ENCODE data around the gene PEAK1.

The PEAK1 gene

DNA sequence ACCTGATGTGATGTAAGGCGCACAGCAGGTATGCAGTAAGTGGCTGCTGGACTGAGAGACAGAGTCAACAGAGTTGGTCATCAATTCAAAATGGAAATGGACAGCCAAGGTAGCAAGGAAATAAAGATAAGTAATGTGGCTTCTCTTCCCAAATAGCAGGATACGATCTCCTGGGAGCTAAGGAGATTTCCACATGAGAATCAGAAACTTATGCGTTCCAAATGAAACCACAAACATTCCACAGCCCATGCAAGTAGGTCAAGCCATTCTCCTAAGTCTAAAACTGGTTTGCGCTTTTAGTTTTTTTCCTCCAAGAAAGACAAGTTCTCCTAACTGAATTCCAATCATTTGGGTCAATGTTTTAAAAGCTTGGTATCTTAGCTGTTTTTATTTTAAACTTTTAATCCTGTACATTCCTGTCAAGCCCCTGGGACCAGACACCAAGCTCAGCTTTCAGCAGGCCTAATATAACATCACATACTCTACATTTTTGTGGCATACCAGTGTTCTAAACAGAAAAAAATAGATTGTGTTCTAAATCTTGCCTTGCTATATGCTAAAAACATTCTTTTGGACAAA lies 275.3 kb downstream of the PEAK1 start:
- peak; percentile 39; the same call in 1 of the 2 replicates for TF ChIP-seq ZFP3 (CRISPR knock-in tag; IDR thresholded peaks at IDR 0.05)
- TF ChIP-seq, protein P1, sequence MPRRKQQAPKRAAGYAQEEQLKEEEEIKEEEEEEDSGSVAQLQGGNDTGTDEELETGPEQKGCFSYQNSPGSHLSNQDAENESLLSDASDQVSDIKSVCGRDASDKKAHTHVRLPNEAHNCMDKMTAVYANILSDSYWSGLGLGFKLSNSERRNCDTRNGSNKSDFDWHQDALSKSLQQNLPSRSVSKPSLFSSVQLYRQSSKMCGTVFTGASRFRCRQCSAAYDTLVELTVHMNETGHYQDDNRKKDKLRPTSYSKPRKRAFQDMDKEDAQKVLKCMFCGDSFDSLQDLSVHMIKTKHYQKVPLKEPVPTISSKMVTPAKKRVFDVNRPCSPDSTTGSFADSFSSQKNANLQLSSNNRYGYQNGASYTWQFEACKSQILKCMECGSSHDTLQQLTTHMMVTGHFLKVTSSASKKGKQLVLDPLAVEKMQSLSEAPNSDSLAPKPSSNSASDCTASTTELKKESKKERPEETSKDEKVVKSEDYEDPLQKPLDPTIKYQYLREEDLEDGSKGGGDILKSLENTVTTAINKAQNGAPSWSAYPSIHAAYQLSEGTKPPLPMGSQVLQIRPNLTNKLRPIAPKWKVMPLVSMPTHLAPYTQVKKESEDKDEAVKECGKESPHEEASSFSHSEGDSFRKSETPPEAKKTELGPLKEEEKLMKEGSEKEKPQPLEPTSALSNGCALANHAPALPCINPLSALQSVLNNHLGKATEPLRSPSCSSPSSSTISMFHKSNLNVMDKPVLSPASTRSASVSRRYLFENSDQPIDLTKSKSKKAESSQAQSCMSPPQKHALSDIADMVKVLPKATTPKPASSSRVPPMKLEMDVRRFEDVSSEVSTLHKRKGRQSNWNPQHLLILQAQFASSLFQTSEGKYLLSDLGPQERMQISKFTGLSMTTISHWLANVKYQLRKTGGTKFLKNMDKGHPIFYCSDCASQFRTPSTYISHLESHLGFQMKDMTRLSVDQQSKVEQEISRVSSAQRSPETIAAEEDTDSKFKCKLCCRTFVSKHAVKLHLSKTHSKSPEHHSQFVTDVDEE (CRISPR knock-in tag; IDR thresholded peaks at IDR 0.05): no peak
- TF ChIP-seq SNAI2 (CRISPR knock-in tag; IDR thresholded peaks at IDR 0.05): no peak
- peak; percentile 44; the same call in 1 of the 2 replicates for TF ChIP-seq ISL1 (CRISPR knock-in tag; IDR thresholded peaks at IDR 0.05)
- no peak for TF ChIP-seq ZNF565 (CRISPR knock-in tag; conservative IDR thresholded peaks at IDR 0.05; ENCODE audit: low read depth)
- TF ChIP-seq, protein P2, sequence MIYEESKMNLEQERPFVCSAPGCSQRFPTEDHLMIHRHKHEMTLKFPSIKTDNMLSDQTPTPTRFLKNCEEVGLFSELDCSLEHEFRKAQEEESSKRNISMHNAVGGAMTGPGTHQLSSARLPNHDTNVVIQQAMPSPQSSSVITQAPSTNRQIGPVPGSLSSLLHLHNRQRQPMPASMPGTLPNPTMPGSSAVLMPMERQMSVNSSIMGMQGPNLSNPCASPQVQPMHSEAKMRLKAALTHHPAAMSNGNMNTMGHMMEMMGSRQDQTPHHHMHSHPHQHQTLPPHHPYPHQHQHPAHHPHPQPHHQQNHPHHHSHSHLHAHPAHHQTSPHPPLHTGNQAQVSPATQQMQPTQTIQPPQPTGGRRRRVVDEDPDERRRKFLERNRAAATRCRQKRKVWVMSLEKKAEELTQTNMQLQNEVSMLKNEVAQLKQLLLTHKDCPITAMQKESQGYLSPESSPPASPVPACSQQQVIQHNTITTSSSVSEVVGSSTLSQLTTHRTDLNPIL (CRISPR knock-in tag; IDR thresholded peaks at IDR 0.05; ENCODE audit: low read depth): no peak
- no peak for TF ChIP-seq BACH2 (CRISPR knock-in tag; IDR thresholded peaks at IDR 0.05; ENCODE audit: borderline replicate concordance)
- peak; percentile 95 for ATAC-seq

DNA sequence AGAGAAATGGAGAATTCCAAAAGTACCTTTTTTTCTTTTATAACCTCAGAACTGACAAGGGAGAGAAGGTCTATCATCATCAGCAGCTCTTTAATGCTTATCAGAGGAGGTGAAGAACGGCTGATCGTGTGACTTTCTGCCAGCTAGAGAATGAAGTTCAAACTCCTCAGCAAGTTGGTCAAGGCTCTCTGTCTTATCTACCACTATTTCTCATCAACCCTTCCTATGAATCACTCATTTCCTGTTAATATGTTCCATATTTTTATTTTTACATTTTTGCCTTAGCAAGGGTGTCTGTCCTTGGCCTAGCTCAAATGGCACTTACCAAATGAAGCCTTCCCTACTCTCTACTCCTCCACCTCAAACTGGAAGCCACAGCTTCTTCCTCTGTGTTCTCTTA lies 275.9 kb downstream of the PEAK1 start:
- TF ChIP-seq CSDC2 (CRISPR knock-in tag; IDR thresholded peaks at IDR 0.05) (no peak), BACH2 (CRISPR knock-in tag; IDR thresholded peaks at IDR 0.05; ENCODE audit: borderline replicate concordance) (no peak), ZNF8 (CRISPR knock-in tag; IDR thresholded peaks at IDR 0.05) (no peak), ZFP30 (CRISPR knock-in tag; IDR thresholded peaks at IDR 0.05) (no peak), RARB (CRISPR knock-in tag; IDR thresholded peaks at IDR 0.05) (no peak), ESRRG (CRISPR knock-in tag; IDR thresholded peaks at IDR 0.05) (no peak), TOX (CRISPR knock-in tag; IDR thresholded peaks at IDR 0.05; ENCODE audit: borderline replicate concordance) (no peak), ARNTL (CRISPR knock-in tag; IDR thresholded peaks at IDR 0.05; ENCODE audit: borderline replicate concordance, low read depth) (no peak), ZNF70 (CRISPR knock-in tag; IDR thresholded peaks at IDR 0.05) (no peak), ZC3H10 (CRISPR knock-in tag; IDR thresholded peaks at IDR 0.05) (no peak), PPARA (CRISPR knock-in tag; IDR thresholded peaks at IDR 0.05; ENCODE audit: borderline replicate concordance) (no peak), OSR1 (CRISPR knock-in tag; IDR thresholded peaks at IDR 0.05) (no peak), SNAI2 (CRISPR knock-in tag; IDR thresholded peaks at IDR 0.05) (no peak), ZNF565 (CRISPR knock-in tag; conservative IDR thresholded peaks at IDR 0.05; ENCODE audit: low read depth) (no peak), ZFP3 (CRISPR knock-in tag; IDR thresholded peaks at IDR 0.05) (no peak), TCF4 (CRISPR knock-in tag; IDR thresholded peaks at IDR 0.05; ENCODE audit: borderline replicate concordance) (no peak)
- TF ChIP-seq, protein P2 (CRISPR knock-in tag; IDR thresholded peaks at IDR 0.05; ENCODE audit: low read depth): no peak
- TF ChIP-seq, protein P3, sequence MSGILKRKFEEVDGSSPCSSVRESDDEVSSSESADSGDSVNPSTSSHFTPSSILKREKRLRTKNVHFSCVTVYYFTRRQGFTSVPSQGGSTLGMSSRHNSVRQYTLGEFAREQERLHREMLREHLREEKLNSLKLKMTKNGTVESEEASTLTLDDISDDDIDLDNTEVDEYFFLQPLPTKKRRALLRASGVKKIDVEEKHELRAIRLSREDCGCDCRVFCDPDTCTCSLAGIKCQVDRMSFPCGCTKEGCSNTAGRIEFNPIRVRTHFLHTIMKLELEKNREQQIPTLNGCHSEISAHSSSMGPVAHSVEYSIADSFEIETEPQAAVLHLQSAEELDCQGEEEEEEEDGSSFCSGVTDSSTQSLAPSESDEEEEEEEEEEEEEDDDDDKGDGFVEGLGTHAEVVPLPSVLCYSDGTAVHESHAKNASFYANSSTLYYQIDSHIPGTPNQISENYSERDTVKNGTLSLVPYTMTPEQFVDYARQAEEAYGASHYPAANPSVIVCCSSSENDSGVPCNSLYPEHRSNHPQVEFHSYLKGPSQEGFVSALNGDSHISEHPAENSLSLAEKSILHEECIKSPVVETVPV (CRISPR knock-in tag; IDR thresholded peaks at IDR 0.05): no peak
- TF ChIP-seq, protein P4, sequence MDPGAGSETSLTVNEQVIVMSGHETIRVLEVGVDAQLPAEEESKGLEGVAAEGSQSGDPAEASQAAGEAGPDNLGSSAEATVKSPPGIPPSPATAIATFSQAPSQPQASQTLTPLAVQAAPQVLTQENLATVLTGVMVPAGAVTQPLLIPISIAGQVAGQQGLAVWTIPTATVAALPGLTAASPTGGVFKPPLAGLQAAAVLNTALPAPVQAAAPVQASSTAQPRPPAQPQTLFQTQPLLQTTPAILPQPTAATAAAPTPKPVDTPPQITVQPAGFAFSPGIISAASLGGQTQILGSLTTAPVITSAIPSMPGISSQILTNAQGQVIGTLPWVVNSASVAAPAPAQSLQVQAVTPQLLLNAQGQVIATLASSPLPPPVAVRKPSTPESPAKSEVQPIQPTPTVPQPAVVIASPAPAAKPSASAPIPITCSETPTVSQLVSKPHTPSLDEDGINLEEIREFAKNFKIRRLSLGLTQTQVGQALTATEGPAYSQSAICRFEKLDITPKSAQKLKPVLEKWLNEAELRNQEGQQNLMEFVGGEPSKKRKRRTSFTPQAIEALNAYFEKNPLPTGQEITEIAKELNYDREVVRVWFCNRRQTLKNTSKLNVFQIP (CRISPR knock-in tag; IDR thresholded peaks at IDR 0.05; ENCODE audit: borderline replicate concordance, low read depth): no peak
- peak; percentile 29 for ATAC-seq

DNA sequence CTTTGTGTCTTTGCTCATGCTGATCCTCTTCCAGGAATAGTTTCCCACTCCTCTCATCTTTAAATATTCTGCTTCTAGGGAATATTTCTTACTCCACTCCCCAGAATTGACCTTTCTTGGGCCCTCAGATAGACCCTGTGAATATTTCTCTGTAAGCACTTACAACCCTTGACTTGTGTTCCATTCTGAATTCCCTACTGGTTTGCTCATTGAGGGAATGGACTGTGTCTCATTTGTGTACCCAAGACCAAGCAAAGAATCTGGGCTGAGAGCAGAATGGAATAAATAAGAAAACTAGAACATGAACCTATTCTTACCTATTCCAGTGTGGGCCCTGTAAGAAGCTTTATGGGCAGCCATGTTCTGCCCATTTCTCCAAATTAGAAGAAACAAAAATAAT lies 276.3 kb downstream of the PEAK1 start:
- TF ChIP-seq GLIS3 (CRISPR knock-in tag; IDR thresholded peaks at IDR 0.05): no peak
- no peak for TF ChIP-seq TOX (CRISPR knock-in tag; IDR thresholded peaks at IDR 0.05; ENCODE audit: borderline replicate concordance)
- no peak for TF ChIP-seq TCF4 (CRISPR knock-in tag; IDR thresholded peaks at IDR 0.05; ENCODE audit: borderline replicate concordance)
- TF ChIP-seq ZNF565 (CRISPR knock-in tag; conservative IDR thresholded peaks at IDR 0.05; ENCODE audit: low read depth): no peak
- TF ChIP-seq, protein P4 (CRISPR knock-in tag; IDR thresholded peaks at IDR 0.05; ENCODE audit: borderline replicate concordance, low read depth): no peak
- ATAC-seq: no peak

All from SK-N-SH treated with all-trans-retinoic acid at 6 μM for 48 hours (cell line).